ENCODE measurements around the gene RAB11FIP3.

- TF ChIP-seq CTCF (conservative IDR thresholded peaks at IDR 0.05) (no peak), ZFX (IDR thresholded peaks at IDR 0.05) (no peak)
These were observed 49.3 kb upstream of the RAB11FIP3 start for GRCh38 chr16:375927-376816.

Data from C4-2B (cell line).